Stimulated activated CD8-positive, alpha-beta memory T cell treated with anti-CD3 and anti-CD28 coated beads, Interleukin-4, amount 100 ng/mL, for 4 hours (primary cell): ENCODE data around the gene PLD2.

ENCODE experiments used
- DNase-seq, 2 donors: peaks; one replicate each; pipeline ENCODE4 v3.0.0-alpha.2; 2020; ENCODE audit warnings: low read depth in 2 of 2, low spot score in 1 of 2

Gene PLD2, protein sequence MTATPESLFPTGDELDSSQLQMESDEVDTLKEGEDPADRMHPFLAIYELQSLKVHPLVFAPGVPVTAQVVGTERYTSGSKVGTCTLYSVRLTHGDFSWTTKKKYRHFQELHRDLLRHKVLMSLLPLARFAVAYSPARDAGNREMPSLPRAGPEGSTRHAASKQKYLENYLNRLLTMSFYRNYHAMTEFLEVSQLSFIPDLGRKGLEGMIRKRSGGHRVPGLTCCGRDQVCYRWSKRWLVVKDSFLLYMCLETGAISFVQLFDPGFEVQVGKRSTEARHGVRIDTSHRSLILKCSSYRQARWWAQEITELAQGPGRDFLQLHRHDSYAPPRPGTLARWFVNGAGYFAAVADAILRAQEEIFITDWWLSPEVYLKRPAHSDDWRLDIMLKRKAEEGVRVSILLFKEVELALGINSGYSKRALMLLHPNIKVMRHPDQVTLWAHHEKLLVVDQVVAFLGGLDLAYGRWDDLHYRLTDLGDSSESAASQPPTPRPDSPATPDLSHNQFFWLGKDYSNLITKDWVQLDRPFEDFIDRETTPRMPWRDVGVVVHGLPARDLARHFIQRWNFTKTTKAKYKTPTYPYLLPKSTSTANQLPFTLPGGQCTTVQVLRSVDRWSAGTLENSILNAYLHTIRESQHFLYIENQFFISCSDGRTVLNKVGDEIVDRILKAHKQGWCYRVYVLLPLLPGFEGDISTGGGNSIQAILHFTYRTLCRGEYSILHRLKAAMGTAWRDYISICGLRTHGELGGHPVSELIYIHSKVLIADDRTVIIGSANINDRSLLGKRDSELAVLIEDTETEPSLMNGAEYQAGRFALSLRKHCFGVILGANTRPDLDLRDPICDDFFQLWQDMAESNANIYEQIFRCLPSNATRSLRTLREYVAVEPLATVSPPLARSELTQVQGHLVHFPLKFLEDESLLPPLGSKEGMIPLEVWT

DNA sequence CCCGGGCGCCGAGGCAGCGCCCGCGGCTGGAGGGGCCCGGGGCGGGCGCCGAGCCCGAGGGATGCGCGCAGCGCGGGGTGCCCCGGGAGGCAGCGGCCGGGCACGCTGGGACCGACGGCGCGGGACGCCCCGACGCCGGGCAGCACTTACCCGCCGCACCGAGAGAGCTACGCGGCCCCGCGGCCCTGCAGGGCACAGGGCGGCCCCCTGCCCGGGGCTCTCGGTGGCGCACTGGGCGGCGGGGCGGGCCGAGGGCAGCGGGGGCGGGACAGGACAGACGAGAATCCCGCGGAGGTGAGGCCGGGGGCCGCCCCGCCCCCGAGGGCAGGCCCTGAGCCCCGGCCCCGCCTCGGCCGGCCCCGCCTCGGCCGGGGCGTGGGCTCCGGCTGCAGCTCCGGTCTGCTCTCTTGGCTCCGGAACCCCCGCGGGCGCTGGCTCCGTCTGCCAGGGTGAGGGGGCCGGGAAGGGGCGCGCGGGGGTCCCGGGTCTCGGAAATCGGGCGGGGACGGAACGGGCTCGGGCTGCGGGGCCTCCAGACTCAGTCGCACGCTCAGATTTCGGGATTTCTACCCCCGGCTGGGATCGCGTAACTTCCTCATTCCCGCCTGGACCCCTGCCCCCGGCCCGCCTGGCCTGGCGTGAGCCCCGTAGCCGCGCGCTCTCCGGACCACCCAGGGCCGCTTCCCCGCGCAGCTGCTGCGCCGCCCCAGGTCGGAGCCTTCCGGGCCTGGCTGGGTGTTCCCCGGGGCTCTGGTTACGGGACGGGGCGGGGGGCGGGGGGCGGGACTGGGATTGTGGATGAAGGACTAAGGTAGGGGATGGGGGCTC lies at the start of gene PLD2:
Gene PLD2 (plus strand): TSS at position 376 of the 828 bp plus-strand sequence. CDS start 621 bp downstream, outside the sequence.
- DNase-seq, result peak; percentile 52 to 76

DNA sequence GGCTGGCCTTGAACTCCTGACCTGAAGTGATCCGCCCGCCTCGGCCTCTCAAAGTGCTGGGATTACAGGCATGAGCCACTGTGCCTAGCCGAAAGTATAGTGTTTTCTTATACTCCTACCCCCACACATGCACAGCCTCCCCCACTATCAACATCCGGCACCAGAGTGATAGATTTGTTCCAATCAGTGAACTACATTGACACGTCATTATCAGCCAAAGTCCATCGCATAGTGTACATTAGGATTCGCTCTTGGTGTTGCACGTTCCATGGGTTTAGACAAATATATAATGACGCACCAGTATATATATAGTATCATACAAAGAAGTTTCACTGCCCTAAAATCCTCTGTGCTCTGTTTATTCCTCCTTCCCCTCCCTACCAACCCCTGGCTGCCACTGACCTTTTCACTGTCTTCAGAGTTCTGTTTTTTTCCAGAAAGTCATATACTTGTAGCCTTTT lies 47.1 kb upstream of the PLD2 start:
- DNase-seq, result no peak

DNA sequence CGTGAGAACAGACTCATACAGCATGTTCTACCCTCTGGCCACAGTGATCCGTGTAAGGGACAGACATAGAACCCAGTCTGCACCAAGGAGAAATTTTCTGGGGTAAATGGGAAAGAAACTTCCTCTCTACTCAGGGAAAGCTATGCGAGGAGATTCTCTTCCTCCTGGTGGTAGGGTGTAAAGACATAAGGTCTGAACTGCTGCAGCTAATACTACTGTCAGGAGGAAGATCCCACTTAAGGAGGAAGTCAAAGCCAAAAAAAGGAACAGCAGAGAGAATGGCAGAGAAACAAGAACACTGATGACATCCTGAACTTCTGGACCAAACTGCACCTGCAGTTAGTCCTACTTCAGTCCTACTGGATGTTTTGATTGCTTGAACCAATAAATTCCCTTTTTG lies 42.4 kb upstream of the PLD2 start:
- DNase-seq, result no peak

DNA sequence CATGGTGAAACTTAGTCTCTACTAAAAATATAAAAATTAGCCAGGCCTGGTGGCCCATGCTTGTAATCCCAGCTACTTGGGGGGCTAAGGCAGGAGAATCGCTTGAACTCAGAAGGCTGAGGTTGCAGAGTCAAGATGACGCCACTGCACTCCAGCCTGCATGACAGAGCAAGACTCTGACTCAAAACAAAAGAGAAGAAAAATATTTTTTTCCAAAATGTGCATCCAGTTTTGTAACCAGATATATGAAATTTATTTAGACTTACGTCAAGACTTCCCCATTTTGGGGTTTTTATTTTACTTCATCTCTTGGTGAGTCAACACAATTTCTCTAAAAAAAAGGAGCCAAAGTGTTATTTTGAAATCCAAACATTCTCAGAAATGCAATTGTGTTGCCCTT lies 40.8 kb upstream of the PLD2 start:
- no peak for DNase-seq

DNA sequence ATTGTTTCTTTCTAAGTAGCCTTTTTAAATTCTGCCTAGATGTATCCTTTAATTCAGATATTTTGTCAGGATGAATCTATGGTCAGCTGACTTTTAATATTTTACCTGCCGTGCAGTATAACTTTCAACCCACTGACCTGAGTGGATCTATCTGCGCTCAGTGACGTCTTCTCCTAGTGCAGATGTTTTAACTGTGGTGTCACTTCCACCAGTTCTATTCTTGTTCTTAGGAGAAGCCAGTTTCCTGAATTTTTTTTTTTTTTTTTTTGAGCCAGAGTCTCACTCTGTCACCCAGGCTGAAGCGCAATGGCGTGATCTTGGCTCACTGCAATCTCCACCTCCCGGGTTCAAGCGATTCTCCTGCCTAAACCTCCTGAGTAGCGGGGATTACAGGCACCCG lies 40.2 kb upstream of the PLD2 start:
- no peak for DNase-seq

DNA sequence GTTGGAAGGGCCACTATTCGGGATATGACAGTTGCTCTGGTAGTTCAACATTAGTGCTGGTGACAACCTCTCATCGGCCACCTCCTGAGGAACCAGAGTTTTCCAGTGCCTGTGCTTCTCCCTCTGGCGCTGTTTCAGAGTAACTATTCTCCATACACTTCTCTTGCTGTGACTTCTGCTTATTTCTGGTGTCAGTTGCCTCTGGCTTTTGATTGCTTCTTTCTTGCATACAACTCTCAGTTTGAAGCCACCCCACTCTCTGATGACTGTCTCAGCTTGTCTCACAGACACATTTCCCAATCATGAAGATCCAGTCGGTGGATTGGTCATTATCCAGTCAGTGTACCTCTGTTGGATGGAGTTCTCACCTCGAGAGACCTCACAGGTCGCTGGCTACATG lies 38.7 kb upstream of the PLD2 start:
- DNase-seq, result no peak

DNA sequence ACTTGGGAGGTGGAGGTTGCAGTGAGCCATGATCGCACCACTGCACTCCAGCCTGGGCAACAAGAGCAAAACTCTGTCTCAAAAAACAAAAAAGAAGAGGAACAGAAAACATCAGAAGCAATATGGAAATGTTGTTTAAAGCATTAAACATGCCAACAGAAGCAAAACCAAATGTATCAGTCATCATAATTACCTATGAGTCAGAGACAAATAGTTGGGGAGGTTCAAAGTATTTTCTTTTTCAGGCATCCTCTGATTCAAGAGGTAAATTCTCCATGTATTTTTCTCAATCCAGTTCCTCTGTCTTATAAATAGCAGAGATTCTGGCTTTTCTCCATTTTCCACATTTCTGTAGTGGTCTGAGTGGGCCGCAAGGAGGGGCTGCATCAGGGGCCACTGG lies 37.3 kb upstream of the PLD2 start:
- DNase-seq, result no peak

DNA sequence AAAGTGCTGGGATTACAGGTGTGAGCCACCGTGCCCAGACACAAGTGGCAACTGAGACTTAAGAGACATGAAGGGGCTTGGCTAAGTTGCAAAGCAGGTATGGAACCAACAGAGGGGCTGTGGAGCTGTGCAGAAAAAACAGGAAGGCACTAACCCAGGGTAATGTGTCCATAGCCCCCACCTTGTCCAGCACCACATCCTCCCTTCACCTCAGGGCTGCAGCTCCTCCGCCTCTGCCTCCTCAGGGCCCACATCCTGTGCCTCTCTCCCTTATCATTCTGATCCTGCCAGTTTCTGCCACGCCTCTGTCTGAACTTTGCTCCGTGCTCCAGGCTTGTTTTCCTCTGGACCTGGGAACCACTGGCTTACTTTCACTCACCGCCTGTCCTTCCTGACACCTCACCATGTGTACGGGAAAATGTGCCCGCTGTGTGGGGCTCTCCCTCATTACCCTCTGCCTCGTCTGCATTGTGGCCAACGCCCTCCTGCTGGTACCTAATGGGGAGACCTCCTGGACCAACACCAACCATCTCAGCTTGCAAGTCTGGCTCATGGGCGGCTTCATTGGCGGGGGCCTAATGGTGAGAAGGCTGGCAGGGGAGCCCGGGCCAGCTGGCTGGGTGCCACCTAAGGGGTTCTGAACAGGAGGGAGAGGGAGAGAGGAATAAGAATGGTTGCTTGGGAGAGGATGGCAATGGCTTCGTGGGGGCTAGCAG lies 35.3 kb upstream of the PLD2 start, which contains the start of gene TM4SF5:
Gene TM4SF5 (plus strand): TSS at position 368 of the 716 bp plus-strand sequence. CDS start 37 bp downstream, at position 405.
- DNase-seq, result no peak

DNA sequence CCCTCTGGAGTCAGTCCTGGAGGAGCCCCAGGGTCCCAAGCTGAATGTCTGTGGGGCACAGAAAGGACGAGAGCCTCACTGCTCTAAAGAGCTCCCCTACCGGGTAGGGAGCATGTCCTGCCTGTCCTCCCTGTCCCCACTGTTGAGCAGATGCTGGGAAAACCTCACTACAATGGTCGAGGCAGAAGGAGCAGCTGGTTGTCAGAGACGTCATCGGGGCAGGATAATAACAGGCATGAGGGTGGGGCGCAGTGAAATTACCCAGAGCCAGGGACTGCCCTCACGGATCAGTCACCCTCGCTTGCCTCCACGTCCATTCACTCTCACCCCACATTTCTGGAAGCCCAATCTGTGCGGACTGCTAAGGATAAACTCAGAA lies 34.7 kb upstream of the PLD2 start:
- no peak for DNase-seq

DNA sequence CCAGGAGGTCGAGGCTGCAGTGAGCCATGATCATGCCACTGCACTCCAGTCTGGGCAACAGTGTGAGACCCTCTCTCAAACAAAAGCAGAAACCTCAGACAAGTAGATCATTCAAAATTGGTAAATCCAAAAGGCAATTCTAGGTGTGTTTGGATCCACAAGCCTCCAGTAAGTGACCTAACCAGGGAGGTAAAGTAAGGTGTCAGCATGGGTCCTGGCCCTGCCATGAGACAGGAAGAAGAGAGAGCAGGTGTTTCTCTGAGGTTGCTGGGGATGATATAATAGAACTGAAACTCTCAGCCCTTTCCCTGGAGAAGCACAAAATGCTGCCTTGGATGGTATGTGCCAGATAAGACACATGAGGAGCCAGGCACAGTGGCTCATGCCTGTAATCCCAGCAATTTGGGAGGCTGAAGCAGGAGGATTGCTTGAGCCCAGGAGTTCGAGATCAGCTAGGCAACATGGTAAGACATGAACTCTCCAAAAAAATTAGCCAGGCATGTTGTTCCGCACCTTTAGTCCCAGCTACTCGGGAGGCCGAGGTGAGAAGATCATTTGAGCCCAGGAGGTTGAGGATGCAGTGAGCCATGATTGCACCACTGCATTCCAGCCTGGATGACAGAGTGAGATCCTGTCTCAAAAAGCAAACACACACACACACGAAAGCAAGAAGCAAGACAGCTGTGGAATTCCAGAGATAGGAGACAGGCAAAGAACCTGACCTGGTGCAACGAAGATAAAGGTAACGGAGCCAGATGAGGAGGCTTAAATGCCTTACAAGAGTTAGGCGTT lies 28.8 kb upstream of the PLD2 start:
- DNase-seq, result no peak

DNA sequence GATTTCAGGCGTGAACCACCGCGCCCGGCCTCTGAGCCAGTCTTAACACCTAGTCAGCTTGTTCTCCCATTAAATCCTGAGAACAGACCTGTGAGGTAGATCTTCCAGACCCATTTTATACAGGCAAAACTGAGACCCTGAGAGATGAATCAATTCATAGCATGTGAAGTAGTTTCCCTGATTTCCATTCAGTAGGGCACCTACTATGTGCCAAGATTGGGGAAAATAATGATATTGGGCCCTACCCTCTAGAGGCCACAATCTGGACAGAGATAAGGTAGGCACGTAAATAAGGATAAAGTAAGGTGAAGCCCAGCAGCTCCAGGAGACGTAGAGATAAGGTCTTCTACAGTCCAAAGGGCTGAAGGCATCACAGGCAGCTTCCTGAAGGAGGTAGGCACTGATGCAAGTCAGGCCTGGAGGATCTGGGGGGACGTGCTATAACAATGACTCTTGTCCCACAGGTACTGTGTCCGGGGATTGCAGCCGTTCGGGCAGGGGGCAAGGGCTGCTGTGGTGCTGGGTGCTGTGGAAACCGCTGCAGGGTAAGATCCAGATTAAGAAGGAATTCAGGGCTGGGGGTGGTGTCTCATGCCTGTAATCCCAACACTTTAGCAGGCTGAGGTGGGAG lies 26.5 kb upstream of the PLD2 start:
- no peak for DNase-seq

DNA sequence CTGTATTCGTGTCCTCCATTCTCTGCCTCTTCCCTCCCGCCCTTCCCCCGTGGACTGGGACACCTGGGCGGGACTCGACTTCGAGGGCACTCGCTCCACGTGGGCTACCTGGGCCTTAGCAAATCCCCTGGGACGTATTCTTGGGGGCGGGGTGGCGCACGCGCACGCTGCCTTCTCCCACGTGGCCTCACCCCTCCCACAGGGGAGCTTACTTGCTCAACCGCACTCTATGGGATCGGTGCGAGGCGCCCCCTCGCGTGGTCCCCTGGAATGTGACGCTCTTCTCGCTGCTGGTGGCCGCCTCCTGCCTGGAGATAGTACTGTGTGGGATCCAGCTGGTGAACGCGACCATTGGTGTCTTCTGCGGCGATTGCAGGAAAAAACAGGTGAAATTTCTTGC lies 24.3 kb upstream of the PLD2 start:
- no peak for DNase-seq

DNA sequence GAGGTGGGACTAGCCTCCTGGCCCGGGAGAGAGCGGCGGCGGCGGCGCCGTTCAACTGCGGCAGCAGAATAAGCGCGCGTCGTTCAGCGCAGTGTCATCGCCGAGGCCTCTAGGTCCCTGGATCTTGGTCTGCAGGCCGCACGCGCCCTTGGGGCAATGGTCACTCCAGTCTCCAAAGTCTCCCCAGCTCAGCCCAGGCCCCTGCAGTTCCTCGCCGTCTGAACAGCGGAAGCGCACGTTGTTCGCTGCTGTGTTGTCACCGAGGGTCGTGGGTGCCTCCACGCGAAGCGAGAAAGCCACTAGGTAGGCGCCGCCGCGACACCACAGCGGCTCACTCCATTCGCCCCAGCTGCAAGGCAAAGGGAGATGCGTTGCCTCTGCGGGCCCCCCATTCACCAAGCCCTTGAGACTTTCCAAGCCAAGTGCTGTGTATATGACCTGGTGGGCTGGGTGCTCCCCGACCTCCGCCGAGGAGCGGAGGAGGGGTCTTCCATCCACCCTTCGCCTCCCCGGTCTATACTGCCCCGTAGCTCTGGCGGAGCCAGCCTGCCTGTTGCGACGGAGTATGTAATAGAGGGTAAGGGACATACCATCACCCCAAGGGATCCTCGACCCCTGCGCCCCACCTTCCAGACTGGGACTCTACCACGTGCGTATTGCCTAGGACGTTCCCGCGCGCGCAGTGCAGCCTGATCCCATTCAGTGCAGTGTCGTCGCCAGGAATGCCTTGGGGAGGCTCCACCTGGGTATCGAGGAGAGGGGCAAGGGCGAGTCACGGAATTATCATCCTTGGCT lies 21.4 kb upstream of the PLD2 start:
- DNase-seq, result no peak

DNA sequence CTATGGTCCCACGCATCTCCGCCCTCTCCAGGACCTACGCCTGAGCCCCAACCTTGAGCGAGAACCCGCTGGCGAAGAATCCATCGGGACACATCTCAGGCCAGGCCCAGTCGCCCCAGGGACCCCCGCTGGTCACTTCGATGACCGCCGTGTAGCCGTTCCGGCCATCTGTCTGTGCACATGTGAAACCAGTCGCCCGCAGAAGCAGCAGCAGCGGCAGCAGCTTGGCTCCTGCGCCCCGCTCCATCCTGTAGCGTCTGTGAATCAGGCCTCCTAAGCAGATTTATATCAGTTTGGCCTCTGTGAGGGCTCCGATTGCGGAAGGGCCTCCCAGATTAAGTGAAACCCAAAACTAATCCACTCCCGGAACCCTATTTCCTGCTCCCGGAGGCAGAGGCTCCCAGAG lies 20.8 kb upstream of the PLD2 start, which contains the start of gene VMO1:
Gene VMO1 (minus strand): TSS at position 259 of the 406 bp plus-strand sequence. CDS start 12 bp downstream, at position 247.
- no peak for DNase-seq

DNA sequence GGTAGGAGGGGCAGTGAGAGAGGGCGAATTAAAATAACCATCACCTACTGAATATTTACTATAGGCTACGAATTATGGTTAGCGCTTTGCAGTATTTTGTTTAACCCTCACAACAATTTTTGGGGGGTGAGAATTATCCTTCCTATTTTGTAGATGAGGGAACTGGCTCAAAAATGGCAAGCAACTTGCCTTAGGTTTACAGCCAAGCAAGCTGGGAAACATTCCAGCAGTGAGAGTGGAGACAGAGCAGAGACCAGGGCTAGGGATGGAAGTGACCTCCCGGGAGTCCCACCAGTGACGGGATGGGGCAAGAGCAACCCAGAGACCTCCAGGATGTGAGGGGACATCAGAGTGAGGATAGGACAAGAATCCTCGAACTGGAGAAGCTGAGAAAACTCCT lies 20.4 kb upstream of the PLD2 start:
- DNase-seq, result no peak

DNA sequence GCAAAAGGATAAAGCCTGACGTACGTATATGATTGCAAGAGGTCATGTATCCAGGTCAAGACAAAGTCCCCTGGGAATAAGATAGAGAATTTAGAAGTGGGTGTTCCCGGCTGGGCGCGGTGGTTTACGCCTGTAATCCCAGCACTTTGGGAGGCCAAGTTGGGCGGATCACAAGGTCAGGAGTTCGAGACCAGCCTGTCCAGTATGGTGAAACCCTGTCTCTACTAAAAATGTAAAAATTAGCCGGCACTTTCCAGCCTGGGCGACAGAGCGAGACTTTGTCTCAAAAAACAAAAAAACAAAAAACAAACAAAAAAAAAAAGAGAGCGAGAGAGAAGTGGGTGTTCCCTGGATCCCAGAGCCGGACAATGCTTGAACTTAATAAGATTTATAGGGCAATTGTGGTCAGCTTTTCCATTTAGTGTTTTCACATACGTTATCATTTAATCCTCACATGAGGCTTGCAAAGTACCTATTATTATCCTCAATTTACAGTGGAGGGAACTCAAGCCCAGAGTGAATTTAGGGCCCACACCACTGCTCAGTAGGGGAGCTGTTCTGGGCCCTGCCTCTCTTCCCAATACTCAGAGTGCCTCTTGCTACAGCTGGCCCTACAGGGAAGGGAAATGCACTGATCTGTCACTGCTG lies 18.7 kb upstream of the PLD2 start:
- no peak for DNase-seq

DNA sequence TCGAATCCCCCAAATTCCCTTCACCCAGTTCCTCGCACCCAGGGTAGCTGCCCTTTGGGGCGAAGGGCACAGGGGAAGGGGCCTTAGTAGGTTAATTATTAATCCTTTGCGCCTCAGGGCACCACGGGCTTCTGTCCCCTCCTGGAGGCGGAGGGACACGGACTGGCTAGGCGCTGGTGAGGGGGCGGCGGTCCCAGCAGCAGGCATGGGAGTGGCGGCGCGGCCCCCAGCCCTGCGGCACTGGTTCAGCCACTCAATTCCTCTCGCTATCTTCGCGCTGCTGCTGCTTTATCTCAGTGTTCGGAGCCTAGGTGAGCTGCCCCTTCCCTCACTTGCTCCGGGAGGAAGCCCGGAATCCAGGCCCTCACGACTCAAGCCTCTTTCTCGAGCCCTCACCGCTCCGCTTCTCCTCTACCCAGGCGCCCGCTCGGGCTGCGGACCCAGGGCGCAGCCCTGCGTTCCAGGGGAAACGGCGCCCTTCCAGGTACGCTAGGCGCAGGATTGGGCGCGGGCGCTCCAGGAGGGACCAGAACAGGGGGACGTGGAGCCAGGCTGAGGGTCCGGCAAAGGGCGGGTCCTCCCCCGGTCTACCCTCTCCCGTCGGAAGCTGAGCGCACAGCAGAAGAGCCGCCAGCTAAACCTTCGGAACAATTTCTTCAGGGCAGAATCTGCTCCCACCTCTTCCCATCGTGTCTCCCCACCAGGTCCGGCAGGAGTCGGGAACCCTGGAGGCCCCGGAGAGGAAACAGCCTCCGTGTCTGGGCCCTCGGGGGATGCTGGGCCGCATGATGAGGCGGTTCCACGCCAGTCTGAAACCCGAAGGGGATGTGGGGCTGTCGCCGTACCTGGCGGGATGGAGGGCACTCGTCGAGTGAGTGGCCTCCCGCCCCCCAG lies 17.9 kb upstream of the PLD2 start, which contains the start of gene GLTPD2:
Gene GLTPD2 (plus strand): TSS at position 158 of the 894 bp plus-strand sequence. CDS start 48 bp downstream, at position 206.
- no peak for DNase-seq
